K562 (cell line): ENCODE results near the gene RFC5. TPM values are rescaled to one million over a fixed set of nuclear protein-coding genes. Genes with fewer than 3 reads are reported as not detected.

Experiments
- ATF7 ChIP-seq: fragments of 450-650 bp; IDR thresholded peaks from 2 replicates; pipeline ENCODE4 v1.7.1; 2014; ENCODE audit warnings: mild to moderate bottlenecking, moderate library complexity
- FOXK1 ChIP-seq: sonication (generic); formaldehyde crosslinking; IDR thresholded peaks from 2 replicates; pipeline ENCODE4 v1.8.0; 2022; ENCODE audit warnings: missing genetic modification reagents, mild to moderate bottlenecking, borderline replicate concordance
- FOXM1 ChIP-seq, 2 experiments: fragments of 450-650 bp in 1 of 2; sonication (generic) in 1 of 2; formaldehyde crosslinking in 1 of 2; IDR thresholded peaks; 2 replicates each; pipeline versions ENCODE4 v1.6.1 to v1.9.0; 2017 to 2022; ENCODE audit warnings: low read depth in 2 of 2, mild to moderate bottlenecking in 2 of 2, missing genetic modification reagents in 1 of 2, moderate library complexity in 1 of 2
- FUS ChIP-seq: fragments of 200-400 bp; formaldehyde crosslinking; optimal IDR thresholded peaks from 2 replicates; pipeline ENCODE3; 2017; ENCODE audit warnings: low read depth, low read length
- NFYB ChIP-seq: IDR thresholded peaks from 2 replicates; pipeline ENCODE4 v1.6.1; 2011; ENCODE audit warnings: mild to moderate bottlenecking, moderate library complexity; ENCODE audit not compliant: insufficient read length; ENCODE audit errors: extremely low read depth
- NR4A1 ChIP-seq, 2 experiments: fragments of 250-450 bp in 1 of 2; fragments of 450-650 bp in 1 of 2; sonication (Bioruptor Pico) in 1 of 2; IDR thresholded peaks; 2 replicates each; pipeline versions ENCODE4 v1.4.0 to v1.6.1; 2016 to 2020; ENCODE audit warnings: mild to moderate bottlenecking in 2 of 2, missing compliant biosample characterization in 1 of 2, missing genetic modification characterization in 1 of 2, moderate library complexity in 1 of 2
- PHB2 ChIP-seq: fragments of 450-650 bp; IDR thresholded peaks from 2 replicates; pipeline ENCODE4 v1.6.1; 2017; ENCODE audit warnings: low read depth
- SMARCA4 ChIP-seq: fragments of 450-650 bp; IDR thresholded peaks from 2 replicates; pipeline ENCODE4 v1.6.1; 2016
- TAF1 ChIP-seq: IDR thresholded peaks from 2 replicates; pipeline ENCODE4 v1.6.1; 2011; ENCODE audit warnings: mild to moderate bottlenecking, low read length, moderate library complexity; ENCODE audit not compliant: insufficient read depth, control insufficient read depth, severe bottlenecking; ENCODE audit errors: extremely low read depth
- ZNF282 ChIP-seq: sonication (generic); formaldehyde crosslinking; IDR thresholded peaks from 2 replicates; pipeline ENCODE4 v1.8.1; 2023; ENCODE audit warnings: missing genetic modification reagents
- polyA plus RNA-seq, 8 experiments: library from polyadenylated mRNA; depleted of rRNA in 4 of 8; stranded (reverse) in 5 of 8; unstranded in 3 of 8; fragments of >200 nt; fragmentation: Nextera tagmentation in 2 of 8; fragmentation: Illumina TruSeq in 1 of 8; extraction: Ambion mirVana in 2 of 8; extraction: Trizol in 1 of 8; gene quantifications; 2 replicates each; pipeline versions ENCODE4 v1.2.1 to v1.2.3, GENCODE V29; 2011 to 2014; ENCODE audit warnings: inconsistent platforms in 1 of 8, missing spikeins in 1 of 8
- total RNA-seq, 7 experiments: library from RNA; depleted of rRNA in 6 of 7; stranded (reverse); fragments of >200 nt in 6 of 7; fragmentation: Illumina TruSeq in 2 of 7; extraction: Trizol in 2 of 7; gene quantifications; 2 replicates each; pipeline versions ENCODE4 v1.2.1 to v1.2.3, GENCODE V29; 2011 to 2021; ENCODE audit warnings: low replicate concordance in 1 of 7
- TF ChIP-seq, protein P1 (sequence below): conservative IDR thresholded peaks from 2 replicates; pipeline ENCODE4 v1.6.1; 2011; ENCODE audit warnings: low read depth, mild to moderate bottlenecking, low read length; ENCODE audit not compliant: control insufficient read depth
- TF ChIP-seq, protein P2 (sequence below): sonication (generic); formaldehyde crosslinking; IDR thresholded peaks from 2 replicates; pipeline ENCODE4 v1.8.0; 2022; ENCODE audit warnings: missing genetic modification reagents, mild to moderate bottlenecking, borderline replicate concordance
- TF ChIP-seq, protein P3 (sequence below): IDR thresholded peaks from 2 replicates; pipeline ENCODE4 v1.6.1; 2016; ENCODE audit warnings: missing genetic modification characterization, missing compliant biosample characterization
- TF ChIP-seq, protein P4 (sequence below): sonication (generic); formaldehyde crosslinking; IDR thresholded peaks from 2 replicates; pipeline ENCODE4 v1.8.0; 2022; ENCODE audit warnings: mild to moderate bottlenecking, missing genetic modification reagents
- TF ChIP-seq, protein P5 (sequence below): sonication (generic); formaldehyde crosslinking; IDR thresholded peaks from 2 replicates; pipeline ENCODE4 v1.8.0; 2022; ENCODE audit warnings: missing genetic modification reagents, mild to moderate bottlenecking, borderline replicate concordance
- TF ChIP-seq, protein P6 (sequence below): sonication (generic); formaldehyde crosslinking; IDR thresholded peaks from 2 replicates; pipeline ENCODE4 v1.5.0; 2020; ENCODE audit warnings: missing genetic modification reagents

RFC5 gene
- total and polyA plus RNA-seq, 9 of the 15 experiments (the other 6 are each of a cell fraction or from before 2014, with no cell fraction given) = 61.8 to 189 (median 92.9) TPM

DNA sequence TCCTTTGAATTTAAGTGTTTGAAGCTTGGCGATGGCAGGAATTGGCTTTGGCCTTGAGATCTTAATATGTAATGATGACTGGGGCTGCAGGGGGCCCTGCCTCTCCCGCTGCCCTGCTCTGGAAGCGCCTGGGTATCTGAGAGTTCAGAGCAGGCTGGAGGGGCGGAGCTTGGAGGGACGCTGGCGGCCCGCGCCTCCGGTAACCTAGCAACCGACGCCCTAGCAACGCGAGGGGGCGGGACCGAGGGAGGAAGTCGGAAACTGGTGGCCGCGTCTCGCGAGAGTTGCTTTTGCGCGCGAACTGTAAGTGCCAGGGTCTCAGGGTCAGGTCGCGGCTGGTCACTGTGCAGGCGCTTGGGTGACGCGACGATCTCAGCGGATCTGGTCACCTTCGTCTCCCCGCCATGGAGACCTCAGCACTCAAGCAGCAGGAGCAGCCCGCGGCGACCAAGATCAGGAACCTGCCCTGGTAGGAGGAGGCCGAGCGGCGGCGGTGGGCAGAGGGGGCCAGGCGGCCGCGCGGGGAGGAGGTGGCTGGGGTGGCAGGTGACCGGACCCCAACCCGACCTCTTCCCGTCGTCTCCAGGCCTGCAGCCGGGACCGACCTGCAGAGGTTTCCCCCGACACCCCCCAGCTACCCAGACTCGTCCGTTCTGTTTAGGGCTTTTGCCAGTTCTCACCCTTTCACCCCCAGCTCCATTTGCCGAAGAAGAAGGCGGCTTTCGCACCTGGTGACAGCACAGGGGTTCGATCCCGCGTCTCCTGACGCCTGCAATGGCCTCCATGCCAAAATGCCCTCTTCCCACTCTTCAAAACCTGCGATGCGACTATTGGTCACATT is at the start of gene RFC5 (continued):
- TF ChIP-seq, protein P1, sequence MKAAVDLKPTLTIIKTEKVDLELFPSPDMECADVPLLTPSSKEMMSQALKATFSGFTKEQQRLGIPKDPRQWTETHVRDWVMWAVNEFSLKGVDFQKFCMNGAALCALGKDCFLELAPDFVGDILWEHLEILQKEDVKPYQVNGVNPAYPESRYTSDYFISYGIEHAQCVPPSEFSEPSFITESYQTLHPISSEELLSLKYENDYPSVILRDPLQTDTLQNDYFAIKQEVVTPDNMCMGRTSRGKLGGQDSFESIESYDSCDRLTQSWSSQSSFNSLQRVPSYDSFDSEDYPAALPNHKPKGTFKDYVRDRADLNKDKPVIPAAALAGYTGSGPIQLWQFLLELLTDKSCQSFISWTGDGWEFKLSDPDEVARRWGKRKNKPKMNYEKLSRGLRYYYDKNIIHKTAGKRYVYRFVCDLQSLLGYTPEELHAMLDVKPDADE = peak; percentile 57; the same call in 1 of the 2 replicates
- TF ChIP-seq, protein P2, sequence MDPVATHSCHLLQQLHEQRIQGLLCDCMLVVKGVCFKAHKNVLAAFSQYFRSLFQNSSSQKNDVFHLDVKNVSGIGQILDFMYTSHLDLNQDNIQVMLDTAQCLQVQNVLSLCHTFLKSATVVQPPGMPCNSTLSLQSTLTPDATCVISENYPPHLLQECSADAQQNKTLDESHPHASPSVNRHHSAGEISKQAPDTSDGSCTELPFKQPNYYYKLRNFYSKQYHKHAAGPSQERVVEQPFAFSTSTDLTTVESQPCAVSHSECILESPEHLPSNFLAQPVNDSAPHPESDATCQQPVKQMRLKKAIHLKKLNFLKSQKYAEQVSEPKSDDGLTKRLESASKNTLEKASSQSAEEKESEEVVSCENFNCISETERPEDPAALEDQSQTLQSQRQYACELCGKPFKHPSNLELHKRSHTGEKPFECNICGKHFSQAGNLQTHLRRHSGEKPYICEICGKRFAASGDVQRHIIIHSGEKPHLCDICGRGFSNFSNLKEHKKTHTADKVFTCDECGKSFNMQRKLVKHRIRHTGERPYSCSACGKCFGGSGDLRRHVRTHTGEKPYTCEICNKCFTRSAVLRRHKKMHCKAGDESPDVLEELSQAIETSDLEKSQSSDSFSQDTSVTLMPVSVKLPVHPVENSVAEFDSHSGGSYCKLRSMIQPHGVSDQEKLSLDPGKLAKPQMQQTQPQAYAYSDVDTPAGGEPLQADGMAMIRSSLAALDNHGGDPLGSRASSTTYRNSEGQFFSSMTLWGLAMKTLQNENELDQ = no peak
- no peak for TF ChIP-seq PHB2
- TF ChIP-seq ATF7 = peak; percentile 33; the same call in 1 of the 2 replicates
- no peak for TF ChIP-seq FOXM1 (IDR thresholded peaks at IDR 0.05; ENCODE audit: low read depth)
- TF ChIP-seq FOXM1 (CRISPR knock-in tag; IDR thresholded peaks at IDR 0.05; ENCODE audit: low read depth) = no peak
- TF ChIP-seq TAF1 = peak; percentile 91
- TF ChIP-seq, protein P3, sequence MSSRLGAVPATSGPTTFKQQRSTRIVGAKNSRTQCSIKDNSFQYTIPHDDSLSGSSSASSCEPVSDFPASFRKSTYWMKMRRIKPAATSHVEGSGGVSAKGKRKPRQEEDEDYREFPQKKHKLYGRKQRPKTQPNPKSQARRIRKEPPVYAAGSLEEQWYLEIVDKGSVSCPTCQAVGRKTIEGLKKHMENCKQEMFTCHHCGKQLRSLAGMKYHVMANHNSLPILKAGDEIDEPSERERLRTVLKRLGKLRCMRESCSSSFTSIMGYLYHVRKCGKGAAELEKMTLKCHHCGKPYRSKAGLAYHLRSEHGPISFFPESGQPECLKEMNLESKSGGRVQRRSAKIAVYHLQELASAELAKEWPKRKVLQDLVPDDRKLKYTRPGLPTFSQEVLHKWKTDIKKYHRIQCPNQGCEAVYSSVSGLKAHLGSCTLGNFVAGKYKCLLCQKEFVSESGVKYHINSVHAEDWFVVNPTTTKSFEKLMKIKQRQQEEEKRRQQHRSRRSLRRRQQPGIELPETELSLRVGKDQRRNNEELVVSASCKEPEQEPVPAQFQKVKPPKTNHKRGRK (tag) = no peak
- no peak for TF ChIP-seq SMARCA4
- TF ChIP-seq FOXK1 (CRISPR knock-in tag) = no peak
- no peak for TF ChIP-seq ZNF282 (CRISPR knock-in tag)
- TF ChIP-seq, protein P4, sequence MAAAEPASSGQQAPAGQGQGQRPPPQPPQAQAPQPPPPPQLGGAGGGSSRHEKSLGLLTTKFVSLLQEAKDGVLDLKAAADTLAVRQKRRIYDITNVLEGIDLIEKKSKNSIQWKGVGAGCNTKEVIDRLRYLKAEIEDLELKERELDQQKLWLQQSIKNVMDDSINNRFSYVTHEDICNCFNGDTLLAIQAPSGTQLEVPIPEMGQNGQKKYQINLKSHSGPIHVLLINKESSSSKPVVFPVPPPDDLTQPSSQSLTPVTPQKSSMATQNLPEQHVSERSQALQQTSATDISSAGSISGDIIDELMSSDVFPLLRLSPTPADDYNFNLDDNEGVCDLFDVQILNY = no peak
- no peak for TF ChIP-seq NR4A1 (CRISPR knock-in tag; IDR thresholded peaks at IDR 0.05)
- TF ChIP-seq NR4A1 (tag; IDR thresholded peaks at IDR 0.05) = no peak
- TF ChIP-seq NFYB = no peak
- no peak for TF ChIP-seq FUS
- TF ChIP-seq, protein P5, sequence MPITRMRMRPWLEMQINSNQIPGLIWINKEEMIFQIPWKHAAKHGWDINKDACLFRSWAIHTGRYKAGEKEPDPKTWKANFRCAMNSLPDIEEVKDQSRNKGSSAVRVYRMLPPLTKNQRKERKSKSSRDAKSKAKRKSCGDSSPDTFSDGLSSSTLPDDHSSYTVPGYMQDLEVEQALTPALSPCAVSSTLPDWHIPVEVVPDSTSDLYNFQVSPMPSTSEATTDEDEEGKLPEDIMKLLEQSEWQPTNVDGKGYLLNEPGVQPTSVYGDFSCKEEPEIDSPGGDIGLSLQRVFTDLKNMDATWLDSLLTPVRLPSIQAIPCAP (CRISPR knock-in tag) = no peak
- TF ChIP-seq, protein P6, sequence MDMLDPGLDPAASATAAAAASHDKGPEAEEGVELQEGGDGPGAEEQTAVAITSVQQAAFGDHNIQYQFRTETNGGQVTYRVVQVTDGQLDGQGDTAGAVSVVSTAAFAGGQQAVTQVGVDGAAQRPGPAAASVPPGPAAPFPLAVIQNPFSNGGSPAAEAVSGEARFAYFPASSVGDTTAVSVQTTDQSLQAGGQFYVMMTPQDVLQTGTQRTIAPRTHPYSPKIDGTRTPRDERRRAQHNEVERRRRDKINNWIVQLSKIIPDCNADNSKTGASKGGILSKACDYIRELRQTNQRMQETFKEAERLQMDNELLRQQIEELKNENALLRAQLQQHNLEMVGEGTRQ = no peak
